ENCODE results near the gene TRAPPC3. TPM values are rescaled to one million over a fixed set of nuclear protein-coding genes. Genes with fewer than 3 reads are reported as not detected.
A peak's percentile ranks its signal among the peaks of the same experiment; 100 is the strongest.

TRAPPC3 gene
- total RNA-seq, 1 donor from 2014 or later: 54.6 TPM

- Histone ChIP-seq H3K27ac (replicated peaks) (peak overlapping the region; percentile 72), H3K36me3 (peaks cover 32% of the 10 kb centered on the region), H3K4me3 (no peak overlapping the region), H3K4me1 (peaks cover 78% of the 10 kb centered on the region), H3K27me3 (ENCODE audit: low read depth) (no peaks in the 10 kb centered on the region), H3K9me3 (replicated peaks) (no peaks in the 10 kb centered on the region)
- TF ChIP-seq CTCF (IDR thresholded peaks at IDR 0.05; ENCODE audit: borderline replicate concordance): no peak
- DNase-seq: no peak
- intact Hi-C loops (cut with micrococcal nuclease): no loop called here
Measured at GRCh38 chr1:36136535-36136934, 12.8 kb downstream of the TRAPPC3 start.

- H3K27ac ChIP-seq (replicated peaks): peak overlapping the region; percentile 72
- peaks cover 73% of the 10 kb centered on the region for H3K4me1 ChIP-seq
- H3K36me3 ChIP-seq: peaks cover 32% of the 10 kb centered on the region
- no peak for TF ChIP-seq CTCF (IDR thresholded peaks at IDR 0.05; ENCODE audit: borderline replicate concordance)
- intact Hi-C loops (cut with micrococcal nuclease): no loop called here
- H3K4me3 ChIP-seq: no peak overlapping the region
- H3K27me3 ChIP-seq (ENCODE audit: low read depth): no peaks in the 10 kb centered on the region
- no peaks in the 10 kb centered on the region for H3K9me3 ChIP-seq (replicated peaks)
- DNase-seq: no peak
Measured at GRCh38 chr1:36135796-36136195, 13.5 kb downstream of the TRAPPC3 start.

- Histone ChIP-seq H3K4me1 (peaks cover 68% of the 10 kb centered on the region), H3K27ac (replicated peaks) (peak overlapping the region; percentile 72), H3K36me3 (peaks cover 32% of the 10 kb centered on the region), H3K27me3 (ENCODE audit: low read depth) (no peaks in the 10 kb centered on the region), H3K9me3 (replicated peaks) (no peaks in the 10 kb centered on the region), H3K4me3 (no peak overlapping the region)
- intact Hi-C loops (cut with micrococcal nuclease): no loop called here
- DNase-seq: no peak
- TF ChIP-seq CTCF (IDR thresholded peaks at IDR 0.05; ENCODE audit: borderline replicate concordance): no peak
Measured at GRCh38 chr1:36135330-36135667, 14.0 kb downstream of the TRAPPC3 start.

- no peaks in the 10 kb centered on the region for H3K27me3 ChIP-seq (ENCODE audit: low read depth)
- intact Hi-C loops (cut with micrococcal nuclease): no loop called here
- peaks cover 62% of the 10 kb centered on the region for H3K4me1 ChIP-seq
- H3K4me3 ChIP-seq: no peak overlapping the region
- no peaks in the 10 kb centered on the region for H3K9me3 ChIP-seq (replicated peaks)
- DNase-seq: peak; percentile 42
- TF ChIP-seq CTCF (IDR thresholded peaks at IDR 0.05; ENCODE audit: borderline replicate concordance): peak; percentile 74
- peak overlapping the region; percentile 72 for H3K27ac ChIP-seq (replicated peaks)
- peaks cover 30% of the 10 kb centered on the region for H3K36me3 ChIP-seq
Measured at GRCh38 chr1:36134505-36135329, 14.6 kb downstream of the TRAPPC3 start.

- DNase-seq: no peak
- H3K4me1 ChIP-seq: peaks cover 56% of the 10 kb centered on the region
- TF ChIP-seq CTCF (IDR thresholded peaks at IDR 0.05; ENCODE audit: borderline replicate concordance): no peak
- no peaks in the 10 kb centered on the region for H3K9me3 ChIP-seq (replicated peaks)
- no peaks in the 10 kb centered on the region for H3K27me3 ChIP-seq (ENCODE audit: low read depth)
- peaks cover 23% of the 10 kb centered on the region for H3K36me3 ChIP-seq
- peak overlapping the region; percentile 72 for H3K27ac ChIP-seq (replicated peaks)
- H3K4me3 ChIP-seq: no peak overlapping the region
- intact Hi-C loops (cut with micrococcal nuclease): no loop called here
Measured at GRCh38 chr1:36134031-36134430, 15.3 kb downstream of the TRAPPC3 start.

Data from left ventricle myocardium inferior (tissue), 1 donor.